H1 (cell line): ENCODE data around the gene LDLRAD3. TPM values are rescaled to one million over a fixed set of nuclear protein-coding genes. Genes with fewer than 3 reads are reported as not detected.

ENCODE experiments used
- CTCF ChIA-PET: fragments of 300-600 bp; sonication (Branson Sonifier 250); formaldehyde crosslinking; loops from one replicate; lab custom pipeline; 2021; ENCODE audit not compliant: partially characterized antibody; lab: Charles Lee
- POLR2A ChIA-PET: fragments of 300-600 bp; sonication (Branson Sonifier 250); formaldehyde crosslinking; loops from one replicate; lab custom pipeline; 2021; ENCODE audit warnings: inconsistent platforms; ENCODE audit not compliant: partially characterized antibody; lab: Charles Lee
- DNase-seq, 2 experiments: peaks; one replicate each; pipeline versions ENCODE4 v3.0.0 to v3.0.0-alpha.2; 2010 to 2022; ENCODE audit warnings: low spot score in 2 of 2, low read depth in 1 of 2, mixed read lengths in 1 of 2
- FAIRE-seq: peaks from 2 replicates; lab custom pipeline; 2011; peaks lifted over from hg19 to GRCh38; lab: Jason Lieb, UNC
- H2AFZ ChIP-seq: 2 replicates; pipeline ENCODE4 v1.8.1; 2012; ENCODE audit warnings: low read length, inconsistent platforms
- H2AK5ac ChIP-seq: 2 replicates; pipeline ENCODE4 v1.6.1; 2013; ENCODE audit warnings: low read depth, low read length
- H2BK120ac ChIP-seq: replicated peaks from 2 replicates; pipeline ENCODE3; 2013; ENCODE audit warnings: low read depth, low read length, inconsistent platforms
- H2BK12ac ChIP-seq: 2 replicates; pipeline ENCODE4 v1.6.1; 2013; ENCODE audit warnings: low read depth, low read length
- H2BK15ac ChIP-seq: 2 replicates; pipeline ENCODE4 v1.6.1; 2013; ENCODE audit warnings: low read length
- H2BK20ac ChIP-seq: 2 replicates; pipeline ENCODE4 v1.6.1; 2013; ENCODE audit warnings: low read length
- H2BK5ac ChIP-seq: 2 replicates; pipeline ENCODE4 v1.6.1; 2013; ENCODE audit warnings: low read depth, low read length
- H3K14ac ChIP-seq: 2 replicates; pipeline ENCODE4 v1.6.1; 2013; ENCODE audit warnings: inconsistent platforms; ENCODE audit not compliant: insufficient read length
- H3K18ac ChIP-seq: 2 replicates; pipeline ENCODE4 v1.6.1; 2013; ENCODE audit warnings: low read length; ENCODE audit errors: extremely low read depth
- H3K23ac ChIP-seq: 2 replicates; pipeline ENCODE4 v1.6.1; 2013; ENCODE audit warnings: inconsistent platforms; ENCODE audit not compliant: insufficient read length
- H3K23me2 ChIP-seq: 2 replicates; pipeline ENCODE4 v1.6.1; 2013; ENCODE audit warnings: low read depth, low read length
- H3K27ac ChIP-seq: 2 replicates; pipeline ENCODE4 v1.6.1; 2011; ENCODE audit warnings: low read depth, low read length, inconsistent platforms
- H3K27me3 ChIP-seq, 4 experiments: replicated peaks in 1 of 4; 1 replicate in 1 of 4; 2 replicates in 3 of 4; pipeline versions ENCODE4 v1.6.1 to v1.8.1; 2011 to 2013; ENCODE audit warnings: low read length in 3 of 4, mild to moderate bottlenecking in 3 of 4, inconsistent platforms in 2 of 4, mixed read lengths in 2 of 4, moderate library complexity in 1 of 4; ENCODE audit not compliant: control insufficient read depth in 3 of 4, insufficient read depth in 3 of 4; ENCODE audit errors: extremely low read depth in 1 of 4
- H3K36me3 ChIP-seq, 4 experiments: 2 replicates each; pipeline versions ENCODE4 v1.6.1 to v1.8.1; 2011 to 2013; ENCODE audit warnings: mild to moderate bottlenecking in 4 of 4, low read length in 3 of 4, moderate library complexity in 2 of 4, control low read depth in 1 of 4, inconsistent platforms in 1 of 4; ENCODE audit not compliant: insufficient read depth in 4 of 4, control insufficient read depth in 2 of 4
- H3K4ac ChIP-seq: replicated peaks from 2 replicates; pipeline ENCODE3; 2013; ENCODE audit warnings: low read length, low read depth, mixed read lengths, inconsistent platforms; ENCODE audit not compliant: insufficient read length
- H3K4me1 ChIP-seq, 4 experiments: replicated peaks in 1 of 4; 1 replicate in 1 of 4; 2 replicates in 3 of 4; pipeline versions ENCODE4 v1.6.1 to v1.8.1; 2011 to 2013; ENCODE audit warnings: low read length in 3 of 4, inconsistent platforms in 2 of 4, mixed read lengths in 1 of 4; ENCODE audit not compliant: insufficient read depth in 4 of 4, control insufficient read depth in 3 of 4
- H3K4me2 ChIP-seq, 2 experiments: 2 replicates each; pipeline versions ENCODE4 v1.6.1 to v1.8.1; 2011 to 2013; ENCODE audit warnings: low read depth in 2 of 2, low read length in 2 of 2, control low read depth in 1 of 2, inconsistent platforms in 1 of 2, mild to moderate bottlenecking in 1 of 2; ENCODE audit not compliant: insufficient read depth in 1 of 2
- H3K4me3 ChIP-seq, 4 experiments: fragments of 200-600, 300-600 bp in 1 of 4; sonication (generic), shearing (Covaris generic), sonication (Bioruptor Twin) in 1 of 4; 2 replicates each; pipeline versions ENCODE4 v1.5.1 to v1.8.1; 2011 to 2016; ENCODE audit warnings: low read length in 4 of 4, low read depth in 3 of 4, control low read depth in 2 of 4, inconsistent platforms in 2 of 4, mild to moderate bottlenecking in 2 of 4, mixed read lengths in 1 of 4, moderate library complexity in 1 of 4; ENCODE audit not compliant: insufficient read depth in 2 of 4; ENCODE audit errors: extremely low read depth in 1 of 4
- H3K56ac ChIP-seq: replicated peaks from 2 replicates; pipeline ENCODE3; 2013; ENCODE audit warnings: low read depth, mild to moderate bottlenecking, mixed read lengths, low read length, inconsistent platforms; ENCODE audit not compliant: insufficient read length
- H3K79me1 ChIP-seq: 2 replicates; pipeline ENCODE4 v1.6.1; 2013; ENCODE audit warnings: low read depth, low read length, control low read depth
- H3K79me2 ChIP-seq, 2 experiments: 2 replicates each; pipeline versions ENCODE4 v1.6.1 to v1.8.1; 2012 to 2013; ENCODE audit warnings: low read length in 2 of 2, mild to moderate bottlenecking in 2 of 2, inconsistent platforms in 1 of 2; ENCODE audit not compliant: insufficient read depth in 2 of 2, control insufficient read depth in 1 of 2
- H3K9ac ChIP-seq, 4 experiments: replicated peaks in 1 of 4; 1 replicate in 1 of 4; 2 replicates in 3 of 4; pipeline versions ENCODE4 v1.6.1 to v1.8.1; 2011 to 2013; ENCODE audit warnings: low read depth in 3 of 4, low read length in 3 of 4, control low read depth in 2 of 4, mild to moderate bottlenecking in 2 of 4, moderate library complexity in 2 of 4, inconsistent platforms in 1 of 4; ENCODE audit errors: extremely low read depth in 1 of 4
- H3K9me3 ChIP-seq, 2 experiments: 2 replicates each; pipeline versions ENCODE4 v1.6.1 to v1.8.1; 2012 to 2013; ENCODE audit warnings: mild to moderate bottlenecking in 2 of 2, moderate library complexity in 2 of 2, control low read depth in 1 of 2, inconsistent platforms in 1 of 2, low read depth in 1 of 2, low read length in 1 of 2, mixed read lengths in 1 of 2; ENCODE audit not compliant: insufficient read depth in 2 of 2
- H4K20me1 ChIP-seq, 2 experiments: replicated peaks in 1 of 2; 2 replicates each; pipeline versions ENCODE3 to v1.8.1; 2011 to 2013; ENCODE audit warnings: inconsistent platforms in 2 of 2, low read length in 2 of 2, mild to moderate bottlenecking in 1 of 2; ENCODE audit not compliant: insufficient read depth in 2 of 2, control insufficient read depth in 1 of 2
- H4K5ac ChIP-seq: 2 replicates; pipeline ENCODE4 v1.6.1; 2013; ENCODE audit warnings: low read length, low read depth, mixed read lengths, inconsistent platforms; ENCODE audit not compliant: insufficient read length
- H4K8ac ChIP-seq: 2 replicates; pipeline ENCODE4 v1.8.0; 2013; ENCODE audit warnings: mild to moderate bottlenecking, moderate library complexity, low read length, inconsistent platforms; ENCODE audit not compliant: insufficient read depth; ENCODE audit errors: extremely low read depth
- H4K91ac ChIP-seq: replicated peaks from 2 replicates; pipeline ENCODE3; 2013; ENCODE audit warnings: low read length, mixed read lengths, inconsistent platforms; ENCODE audit not compliant: insufficient read length
- CHD2 ChIP-seq: IDR thresholded peaks from 2 replicates; pipeline ENCODE4 v1.6.1; 2012; ENCODE audit warnings: low read length, improper control_type of control experiment
- EP300 ChIP-seq, 2 experiments: IDR thresholded peaks; 1 replicate in 1 of 2; 2 replicates in 1 of 2; pipeline ENCODE4 v1.6.1; 2011 to 2012; ENCODE audit warnings: low read depth in 2 of 2, low read length in 2 of 2, mild to moderate bottlenecking in 2 of 2, borderline replicate concordance in 1 of 2, inconsistent platforms in 1 of 2, moderate library complexity in 1 of 2
- JUN ChIP-seq: IDR thresholded peaks from 2 replicates; pipeline ENCODE4 v1.6.1; 2011; ENCODE audit warnings: low read depth, mild to moderate bottlenecking, improper control_type of control experiment, low read length
- KDM1A ChIP-seq: fragments of 200-600, 300-600 bp; sonication (generic); IDR thresholded peaks from 2 replicates; pipeline ENCODE4 v1.7.1; 2016; ENCODE audit warnings: mild to moderate bottlenecking, low read length, borderline replicate concordance
- POLR2AphosphoS5 ChIP-seq: IDR thresholded peaks from 2 replicates; pipeline ENCODE4 v1.6.1; 2011; ENCODE audit warnings: low read depth, low read length
- POU5F1 ChIP-seq: IDR thresholded peaks from 2 replicates; pipeline ENCODE4 v1.6.1; 2011; ENCODE audit warnings: low read depth, mild to moderate bottlenecking, low read length, moderate library complexity
- SAP30 ChIP-seq: fragments of 300-600 bp; sonication (generic); IDR thresholded peaks from 2 replicates; pipeline ENCODE4 v1.7.1; 2012; ENCODE audit warnings: low read length, moderate library complexity, mild to moderate bottlenecking, inconsistent platforms; ENCODE audit not compliant: insufficient read depth, insufficient replicate concordance
- SIN3A ChIP-seq, 2 experiments: IDR thresholded peaks in 1 of 2; conservative IDR thresholded peaks in 1 of 2; 2 replicates each; pipeline ENCODE4 v1.6.1; 2011 to 2012; ENCODE audit warnings: low read length in 2 of 2, improper control_type of control experiment in 1 of 2, low read depth in 1 of 2, mild to moderate bottlenecking in 1 of 2
- WGBS, 2 experiments: shearing (Covaris generic) in 1 of 2; methylation state at CpG; one replicate each; pipeline versions ENCODE4 v1.1.6 to v1.1.7; 2013 to 2015; ENCODE audit warnings: low lambda C conversion rate in 2 of 2, mixed read lengths in 2 of 2, inconsistent platforms in 1 of 2, low coverage in 1 of 2, missing lambda C conversion rate in 1 of 2; ENCODE audit not compliant: insufficient replicate concordance in 2 of 2, insufficient coverage in 1 of 2, insufficient read length in 1 of 2; ENCODE audit errors: extremely low coverage in 1 of 2, missing lambda C conversion rate in 1 of 2; 5-methylcytosine and 5-hydroxymethylcytosine counted together
- polyA plus RNA-seq, 7 experiments: library from polyadenylated mRNA; depleted of rRNA in 3 of 7; stranded (reverse) in 5 of 7; unstranded in 2 of 7; fragments of >200 nt in 5 of 7; fragments of 200-250 nt in 2 of 7; gene quantifications; 1 replicate in 5 of 7; 2 replicates in 1 of 7; 4 replicates in 1 of 7; pipeline versions ENCODE4 v1.2.1 to v1.2.3, GENCODE V29; 2011 to 2013; ENCODE audit warnings: missing spikeins in 2 of 7, mixed read lengths in 2 of 7
- total RNA-seq: library from RNA; stranded (reverse); fragmentation: NEBNext Ultra II Directional; extraction: Animal tissue kit (Norgen Biotek cat#: 25700); gene quantifications from 2 replicates; pipeline ENCODE4 v1.2.1, GENCODE V29; 2021

The LDLRAD3 gene
- total and polyA plus RNA-seq, 2 of the 8 experiments (the other 6 are each of a cell fraction or from before 2014, with no cell fraction given) = 18.6 to 22.8 TPM

DNA sequence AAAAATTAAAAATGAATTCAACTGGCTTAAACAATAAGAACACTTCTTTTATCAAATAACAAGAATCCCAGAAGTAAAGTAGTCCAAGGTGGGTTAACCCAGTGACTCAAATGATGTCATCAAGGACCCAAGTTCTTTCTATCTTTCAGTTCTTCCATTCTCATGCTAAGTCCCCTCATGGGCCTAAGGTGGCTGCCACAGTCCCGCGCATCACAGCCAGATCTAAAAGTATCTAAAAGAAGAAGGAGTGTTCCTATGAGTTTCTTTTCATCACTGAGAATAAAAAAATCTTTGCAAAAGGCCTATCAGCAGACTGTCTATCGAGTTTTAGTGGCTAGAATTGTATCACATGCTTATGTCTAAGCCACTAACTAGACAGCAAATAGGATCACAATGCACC lies 37.2 kb upstream of the LDLRAD3 start:
- CTCF ChIA-PET = interaction anchor here (1.6 to 1.7 kb wide), 2 partner anchors 10 to 13 kb away, joined by 5 read pairs; no protein-coding TSS in a partner anchor

More for the DNA sequence above, 37.2 kb upstream of the LDLRAD3 start:
- FAIRE-seq (no peak), DNase-seq (no peak)
- Histone ChIP-seq H3K4me1 (no peaks in the 10 kb centered on the region), H4K5ac (no peak overlapping the region), H3K23ac (no peak overlapping the region), H3K18ac (no peak overlapping the region), H4K91ac (no peak overlapping the region), H3K79me2 (no peaks in the 10 kb centered on the region), H2AK5ac (no peak overlapping the region), H4K8ac (no peak overlapping the region), H2BK20ac (no peak overlapping the region), H2BK120ac (no peak overlapping the region), H3K79me1 (no peaks in the 10 kb centered on the region), H3K14ac (no peak overlapping the region), H3K4me3 (no peak overlapping the region), H3K27ac (no peak overlapping the region), H3K9ac (no peak overlapping the region), H3K4me2 (no peak overlapping the region), H3K36me3 (no peaks in the 10 kb centered on the region), H3K4ac (no peak overlapping the region), H3K9me3 (peaks cover 14 to 16% of the 10 kb centered on the region in 2 experiments), H2BK5ac (no peak overlapping the region), H2AFZ (no peak overlapping the region), H3K23me2 (no peaks in the 10 kb centered on the region), H3K56ac (no peak overlapping the region), H2BK15ac (no peak overlapping the region), H2BK12ac (no peak overlapping the region), H3K27me3 (no peaks in the 10 kb centered on the region), H4K20me1 (no peaks in the 10 kb centered on the region)
- TF ChIP-seq KDM1A (0 out of 2 replicates have a peak, but pooled peaks have one; percentile 26), SIN3A (conservative IDR thresholded peaks at IDR 0.05 in 1 of 2, IDR thresholded peaks at IDR 0.05 in 1 of 2; ENCODE audit: low read depth in 1 of 2, low read length in 2 of 2) (no peak), JUN (no peak), EP300 (IDR thresholded peaks at IDR 0.05; ENCODE audit: borderline replicate concordance in 1 of 2, low read depth in 2 of 2, low read length in 2 of 2) (no peak), POLR2AphosphoS5 (no peak), POU5F1 (no peak), CHD2 (no peak), SAP30 (no peak)
- POLR2A ChIA-PET = no interaction called here
- 59% methylated on average over 3 of the region's 3 CpGs; no CpG with 5 or more reads in 1 of the 2 experiments for WGBS, 2 experiments
